ENCODE measurements around the gene GAB4.
"Not testable (repeated sequence)": the region's sequence is repeated elsewhere in the genome, so short reads cannot be mapped to it uniquely, and the experiment has no call there.

- TF ChIP-seq, protein P1, sequence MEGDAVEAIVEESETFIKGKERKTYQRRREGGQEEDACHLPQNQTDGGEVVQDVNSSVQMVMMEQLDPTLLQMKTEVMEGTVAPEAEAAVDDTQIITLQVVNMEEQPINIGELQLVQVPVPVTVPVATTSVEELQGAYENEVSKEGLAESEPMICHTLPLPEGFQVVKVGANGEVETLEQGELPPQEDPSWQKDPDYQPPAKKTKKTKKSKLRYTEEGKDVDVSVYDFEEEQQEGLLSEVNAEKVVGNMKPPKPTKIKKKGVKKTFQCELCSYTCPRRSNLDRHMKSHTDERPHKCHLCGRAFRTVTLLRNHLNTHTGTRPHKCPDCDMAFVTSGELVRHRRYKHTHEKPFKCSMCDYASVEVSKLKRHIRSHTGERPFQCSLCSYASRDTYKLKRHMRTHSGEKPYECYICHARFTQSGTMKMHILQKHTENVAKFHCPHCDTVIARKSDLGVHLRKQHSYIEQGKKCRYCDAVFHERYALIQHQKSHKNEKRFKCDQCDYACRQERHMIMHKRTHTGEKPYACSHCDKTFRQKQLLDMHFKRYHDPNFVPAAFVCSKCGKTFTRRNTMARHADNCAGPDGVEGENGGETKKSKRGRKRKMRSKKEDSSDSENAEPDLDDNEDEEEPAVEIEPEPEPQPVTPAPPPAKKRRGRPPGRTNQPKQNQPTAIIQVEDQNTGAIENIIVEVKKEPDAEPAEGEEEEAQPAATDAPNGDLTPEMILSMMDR (IDR thresholded peaks at IDR 0.05): not testable (repeated sequence)
- TF ChIP-seq POLR2A (IDR thresholded peaks at IDR 0.05): not testable (repeated sequence)
Observed at GRCh38 chr22:16914911-16915310, 93.1 kb downstream of the GAB4 start.

Data from lower leg skin (tissue), 3 donors.